Fibroblast of skin of back (primary cell): ENCODE results near the gene UBTD2.
A peak's percentile ranks its signal among the peaks of the same experiment; 100 is the strongest.

Experiments
- DNase-seq: peaks from one replicate; pipeline ENCODE4 v3.0.0-alpha.2; 2013

Gene UBTD2

DNA sequence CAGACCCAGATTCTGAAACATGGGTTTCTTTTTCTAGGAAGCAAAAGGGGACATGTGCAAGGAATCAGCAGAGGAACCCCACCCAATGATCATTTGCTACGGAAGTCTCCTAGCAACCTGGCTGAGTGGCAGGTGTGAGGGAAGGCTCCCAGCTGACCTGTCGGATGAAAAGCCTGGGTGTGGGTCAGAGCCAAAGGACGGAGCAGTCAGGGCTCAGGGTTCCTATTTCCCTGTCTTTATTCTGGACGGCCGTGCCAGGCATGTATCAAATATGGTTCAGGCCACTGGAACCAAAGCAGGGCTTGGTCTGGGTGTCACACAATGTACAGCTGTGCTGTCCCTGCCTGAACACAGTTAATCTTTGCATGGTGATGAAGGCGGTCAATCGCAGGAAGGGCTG lies 115.7 kb downstream of the UBTD2 start:
- no peak for DNase-seq

DNA sequence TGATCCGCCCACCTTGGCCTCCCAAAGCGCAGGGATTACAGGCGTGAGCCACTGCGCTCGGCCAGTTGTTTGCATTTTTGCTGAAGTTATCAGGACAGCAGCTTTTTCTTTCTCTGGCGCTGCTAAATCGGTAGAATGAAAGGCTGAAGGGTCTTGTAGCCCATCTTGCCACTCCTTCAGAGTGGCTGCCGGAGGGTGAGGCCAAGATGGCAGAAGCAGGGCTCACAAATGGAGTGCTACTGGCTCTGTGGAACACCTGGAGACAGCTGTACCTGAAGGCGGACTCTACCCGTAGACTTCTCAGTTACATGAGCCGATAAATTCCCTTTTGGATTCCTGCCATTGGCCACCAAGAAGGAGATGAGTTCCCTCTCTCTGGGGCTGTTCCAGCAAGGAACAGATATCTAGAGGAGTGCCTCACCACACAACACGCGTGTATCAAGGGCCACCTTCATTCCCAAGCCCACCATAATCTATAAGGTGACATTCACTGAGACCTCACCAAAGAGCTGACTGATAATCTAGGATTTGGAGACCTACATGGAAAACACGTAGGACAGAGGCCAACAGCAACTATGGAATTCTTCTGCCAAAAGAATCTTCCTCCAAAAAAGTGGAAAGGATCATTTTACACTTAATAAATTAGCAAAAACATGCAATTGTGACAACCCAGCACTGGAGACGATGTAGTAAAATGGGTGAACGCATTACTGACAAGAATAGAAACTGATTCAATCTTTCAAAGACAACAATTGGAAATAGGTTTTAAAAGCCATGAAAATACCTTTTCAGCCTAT lies 117.3 kb downstream of the UBTD2 start:
- no peak for DNase-seq

DNA sequence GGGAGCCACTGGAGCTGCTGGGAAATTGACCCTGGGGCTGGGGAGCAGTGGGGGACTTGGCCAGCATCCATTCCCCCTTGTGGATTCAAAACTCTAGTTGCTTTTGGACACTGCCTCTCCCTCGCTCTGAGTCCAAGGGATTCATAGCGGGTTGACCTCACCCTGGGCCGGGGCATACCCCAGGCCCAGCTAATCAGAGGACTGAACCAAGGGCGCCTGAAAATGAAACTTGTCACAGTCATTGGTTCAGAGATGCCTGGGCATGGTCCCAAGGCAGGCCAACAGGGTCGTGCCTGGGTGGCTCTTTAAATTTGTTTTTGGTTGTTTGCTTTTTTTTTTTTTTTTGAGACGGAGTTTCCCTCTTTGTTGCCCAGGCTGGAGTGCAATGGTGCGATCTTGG lies 118.1 kb downstream of the UBTD2 start:
- DNase-seq, result no peak

GRCh38 chr5:172164769-172165212 lies 118.8 kb downstream of the UBTD2 start:
- DNase-seq, result no peak

DNA sequence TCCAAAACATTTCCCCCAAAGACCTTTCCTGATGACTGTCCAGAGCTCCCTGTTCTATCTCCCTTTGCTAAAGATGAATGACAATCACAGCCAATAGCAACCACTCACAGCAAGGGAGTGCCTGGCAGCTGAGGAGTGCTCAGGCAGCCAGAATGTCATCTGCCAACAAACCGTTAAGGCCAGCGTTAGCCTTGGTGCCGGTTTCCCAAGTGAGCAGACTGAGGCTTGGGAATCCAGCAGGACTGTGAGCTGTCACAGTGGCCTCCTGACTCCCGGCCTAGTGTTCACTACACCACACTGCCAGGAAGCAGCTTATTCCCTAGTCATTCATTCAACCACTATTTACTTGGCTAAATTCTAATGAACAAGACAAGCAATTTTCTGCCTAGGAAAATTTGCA lies 120.2 kb downstream of the UBTD2 start:
- DNase-seq, result no peak

- DNase-seq, result no peak
Measured at GRCh38 chr5:172162987-172163343, 120.6 kb downstream of the UBTD2 start.

DNA sequence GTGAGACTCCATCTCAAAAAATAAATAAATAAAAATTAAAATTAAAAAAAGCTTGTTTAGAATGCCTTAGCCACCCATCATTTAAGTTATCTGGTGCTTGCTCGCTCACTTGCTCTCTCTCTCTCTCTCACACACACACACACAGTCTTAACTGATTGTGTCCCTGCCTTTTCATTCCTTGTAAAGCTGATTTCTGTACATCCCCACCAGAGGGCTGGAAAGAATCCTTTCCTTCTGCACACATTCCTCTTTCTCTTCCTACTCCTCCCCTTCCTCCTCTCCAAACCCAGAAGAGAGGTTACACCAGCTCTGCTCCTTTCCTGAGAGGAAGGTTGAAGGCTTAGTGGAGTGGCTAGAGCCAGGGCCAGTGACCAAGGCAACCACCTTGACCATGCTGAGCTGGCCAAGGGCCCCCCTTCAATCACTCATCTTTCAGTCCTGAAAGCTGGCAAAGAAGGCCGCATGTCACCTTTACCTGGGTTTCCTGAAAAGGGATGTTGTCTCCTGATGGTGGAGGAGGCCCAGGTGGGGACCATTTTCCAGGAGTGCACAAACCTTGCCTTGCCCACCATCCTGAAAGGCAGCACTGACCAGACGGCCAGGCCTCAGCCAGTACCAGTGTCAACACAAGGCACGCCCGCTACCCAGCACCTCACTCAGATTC lies 121.1 kb downstream of the UBTD2 start:
- DNase-seq, result peak; percentile 40

DNA sequence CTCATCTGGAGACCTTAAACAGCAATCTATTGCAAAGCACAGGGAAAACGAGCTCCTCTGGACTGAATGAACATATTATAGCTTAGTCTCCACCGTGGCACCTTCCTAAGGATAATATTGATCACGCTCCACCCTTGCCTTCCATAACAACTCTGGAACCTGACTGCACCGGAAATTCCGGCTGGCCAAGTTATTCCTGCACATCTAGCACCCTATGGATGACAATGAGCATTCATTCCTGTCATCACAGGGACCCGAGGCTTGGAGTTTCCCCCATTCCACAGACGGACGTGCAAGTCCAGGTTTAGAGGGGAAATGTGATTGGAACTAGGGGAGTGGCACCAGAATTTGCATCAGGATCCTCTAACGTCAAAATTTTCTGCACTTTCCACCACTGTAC lies 123.1 kb downstream of the UBTD2 start:
- no peak for DNase-seq
